BJ (cell line): Measurements from ENCODE around the gene FAM131C. TPM values are rescaled to one million over a fixed set of nuclear protein-coding genes. Genes with fewer than 3 reads are reported as not detected.
"Not testable (repeated sequence)": the region's sequence is repeated elsewhere in the genome, so short reads cannot be mapped to it uniquely, and the experiment has no call there.

Experiments
- CTCF ChIA-PET: fragments of 350-600 bp; formaldehyde crosslinking; extraction: SDS; loops from one replicate; lab custom pipeline; 2021; ENCODE audit warnings: antibody characterized with exemption, inconsistent platforms; lab: Yijun Ruan, JAX
- POLR2A ChIA-PET: fragments of 300-600 bp; sonication (Branson Sonifier 250); formaldehyde crosslinking; extraction: SDS; loops from one replicate; lab custom pipeline; 2021; ENCODE audit warnings: antibody characterized with exemption; lab: Charles Lee
- DNase-seq: peaks from one replicate; pipeline ENCODE4 v3.0.0-alpha.2; 2011; ENCODE audit warnings: low read depth
- H3K27me3 ChIP-seq: 2 replicates; pipeline ENCODE4 v1.6.0; 2011; ENCODE audit warnings: low read length; ENCODE audit not compliant: control insufficient read depth, insufficient read depth
- H3K36me3 ChIP-seq: 2 replicates; pipeline ENCODE4 v1.5.1; 2011; ENCODE audit warnings: low read length; ENCODE audit not compliant: control insufficient read depth, insufficient read depth
- H3K4me3 ChIP-seq: 2 replicates; pipeline ENCODE4 v1.5.1; 2011; ENCODE audit warnings: low read depth, mild to moderate bottlenecking, control low read depth, low read length
- CTCF ChIP-seq: IDR thresholded peaks from 2 replicates; pipeline ENCODE4 v1.5.1; 2011; ENCODE audit warnings: low read depth, mild to moderate bottlenecking, control low read depth, inconsistent platforms, low read length, moderate library complexity; ENCODE audit not compliant: insufficient read depth
- polyA plus RNA-seq: library from polyadenylated mRNA; depleted of rRNA; stranded (reverse); fragments of >200 nt; gene quantifications from 2 replicates; pipeline ENCODE4 v1.2.3, GENCODE V29; 2011

FAM131C gene
- polyA plus RNA-seq, 1 experiment = 0.47 TPM

GRCh38 chr1:16066245-16066644 lies 7.2 kb downstream of the FAM131C start:
- Histone ChIP-seq H3K4me3 (no peak overlapping the region), H3K36me3 (no peaks in the 10 kb centered on the region), H3K27me3 (0 out of 2 replicates have a peak, but pooled peaks cover 2% of the 10 kb centered on the region)
- DNase-seq = no peak
- ChIA-PET CTCF (interaction anchor here (0.7 to 4.3 kb wide), 3 partner anchors 10 to 253 kb away, joined by 3 to 24 read pairs (median 21); no protein-coding TSS in a partner anchor), POLR2A (no interaction called here)
- no peak for TF ChIP-seq CTCF

- POLR2A ChIA-PET = no interaction called here
- TF ChIP-seq CTCF = no peak
- Histone ChIP-seq H3K4me3 (no peak overlapping the region), H3K27me3 (0 out of 2 replicates have a peak, but pooled peaks cover 2% of the 10 kb centered on the region), H3K36me3 (no peaks in the 10 kb centered on the region)
- CTCF ChIA-PET = interaction anchor here (0.6 to 2.1 kb wide), 4 partner anchors 8 to 16 kb away, joined by 3 to 10 read pairs (median 6); partner anchors contain the start of gene FAM131C
- no peak for DNase-seq
These were observed 8.2 kb downstream of the FAM131C start for GRCh38 chr1:16065269-16065576.

GRCh38 chr1:16064536-16065268 lies 8.7 kb downstream of the FAM131C start:
- TF ChIP-seq CTCF = no peak
- Histone ChIP-seq H3K36me3 (no peaks in the 10 kb centered on the region), H3K27me3 (0 out of 2 replicates have a peak, but pooled peaks cover 2% of the 10 kb centered on the region), H3K4me3 (no peak overlapping the region)
- ChIA-PET POLR2A (no interaction called here), CTCF (interaction anchor here (0.6 to 2.1 kb wide), 5 partner anchors 9 to 32 kb away, joined by 3 to 10 read pairs (median 4); partner anchors contain the start of gene FAM131C)
- DNase-seq = no peak

GRCh38 chr1:16063921-16064320 lies 9.5 kb downstream of the FAM131C start:
- no peak overlapping the region for H3K4me3 ChIP-seq
- ChIA-PET POLR2A (no interaction called here), CTCF (interaction anchor here (1.3 to 2.1 kb wide), 4 partner anchors 8 to 31 kb away, joined by 3 to 10 read pairs (median 6); partner anchors contain the start of gene FAM131C)
- DNase-seq = no peak
- TF ChIP-seq CTCF = no peak
- H3K27me3 ChIP-seq = 0 out of 2 replicates have a peak, but pooled peaks cover 2% of the 10 kb centered on the region
- no peaks in the 10 kb centered on the region for H3K36me3 ChIP-seq

- no peak overlapping the region for H3K4me3 ChIP-seq
- no peak for TF ChIP-seq CTCF
- 0 out of 2 replicates have a peak, but pooled peaks cover 2% of the 10 kb centered on the region for H3K27me3 ChIP-seq
- ChIA-PET POLR2A (no interaction called here), CTCF (interaction anchor here (0.7 to 2.1 kb wide), 6 partner anchors 8 to 31 kb away, joined by 3 to 10 read pairs (median 4); partner anchors contain the start of gene FAM131C)
- H3K36me3 ChIP-seq = no peaks in the 10 kb centered on the region
- DNase-seq = no peak
These were observed 10.1 kb downstream of the FAM131C start for GRCh38 chr1:16063226-16063829.

GRCh38 chr1:16062687-16063075 lies 10.8 kb downstream of the FAM131C start:
- CTCF ChIA-PET = interaction anchor here (0.7 kb wide), 2 partner anchors 17 to 30 kb away, joined by 3 read pairs; no protein-coding TSS in a partner anchor
- POLR2A ChIA-PET = not testable (repeated sequence)

GRCh38 chr1:16061989-16062686 lies 11.3 kb downstream of the FAM131C start:
- CTCF ChIA-PET = interaction anchor here (0.7 kb wide), 2 partner anchors 17 to 29 kb away, joined by 3 read pairs; no protein-coding TSS in a partner anchor
- not testable (repeated sequence) for H3K4me3 ChIP-seq, H3K27me3 ChIP-seq, DNase-seq, H3K36me3 ChIP-seq
- POLR2A ChIA-PET = interaction anchor here (0.6 kb wide), 1 partner anchor 10 kb away, joined by 6 read pairs; no protein-coding TSS in a partner anchor

More at GRCh38 chr1:16062687-16063075, 10.8 kb downstream of the FAM131C start:
- H3K4me3 ChIP-seq, DNase-seq, H3K27me3 ChIP-seq, H3K36me3 ChIP-seq: not testable (repeated sequence)
